CD4-positive, alpha-beta T cell treated with Interleukin-4 for 4 hours (primary cell): ENCODE measurements around the gene ZNF496.
"Not testable (repeated sequence)": the region's sequence is repeated elsewhere in the genome, so short reads cannot be mapped to it uniquely, and the experiment has no call there.

Source experiments
- DNase-seq: peaks from one replicate; pipeline ENCODE4 v3.0.0-alpha.2; 2020

ZNF496 gene

GRCh38 chr1:247331525-247332214 is at the start of gene ZNF496:
TSS of gene ZNF496 (minus strand) at chr1:247331867. CDS start at chr1:247329578, 2,289 bp downstream.
- DNase-seq, result peak; percentile 51

DNA sequence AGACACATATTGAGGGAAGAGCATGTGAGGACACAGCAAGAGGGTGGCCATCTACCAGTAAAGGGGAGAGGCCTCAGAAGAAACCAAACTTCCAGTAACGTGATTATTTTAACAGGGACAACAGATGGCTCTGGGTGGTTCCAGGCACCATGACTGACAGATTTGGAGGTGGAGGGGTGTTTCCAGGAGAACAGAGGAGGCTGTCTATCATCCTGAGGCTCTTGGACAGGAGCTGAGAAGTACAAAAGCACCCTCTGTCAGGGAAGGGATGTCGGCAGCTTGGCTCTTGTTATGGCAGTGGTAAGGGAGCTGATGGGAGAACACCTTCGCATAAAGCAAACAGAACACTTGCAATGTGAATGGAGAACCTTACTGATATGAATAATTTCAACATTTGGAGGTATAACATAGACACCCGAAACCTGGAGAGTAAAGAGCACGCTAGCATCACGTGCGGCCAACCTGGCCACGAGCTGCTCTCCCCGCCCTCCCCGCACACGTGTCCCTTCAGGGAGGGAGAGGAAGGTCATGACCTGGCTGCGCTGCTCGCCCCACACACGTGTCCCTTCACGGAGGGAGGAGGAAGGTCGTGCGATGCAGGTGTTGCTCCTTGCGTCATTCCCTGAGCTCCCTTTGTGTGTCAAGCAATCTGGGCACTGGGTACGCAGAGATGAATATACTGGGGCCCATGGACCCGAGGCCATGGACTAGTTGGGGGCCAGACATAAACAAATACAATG is 46.8 kb upstream of the ZNF496 start:
- DNase-seq, result no peak

- not testable (repeated sequence) for DNase-seq
These were observed 46.0 kb upstream of the ZNF496 start for GRCh38 chr1:247377656-247378055.

GRCh38 chr1:247376659-247377058 is 45.0 kb upstream of the ZNF496 start:
- no peak for DNase-seq

DNA sequence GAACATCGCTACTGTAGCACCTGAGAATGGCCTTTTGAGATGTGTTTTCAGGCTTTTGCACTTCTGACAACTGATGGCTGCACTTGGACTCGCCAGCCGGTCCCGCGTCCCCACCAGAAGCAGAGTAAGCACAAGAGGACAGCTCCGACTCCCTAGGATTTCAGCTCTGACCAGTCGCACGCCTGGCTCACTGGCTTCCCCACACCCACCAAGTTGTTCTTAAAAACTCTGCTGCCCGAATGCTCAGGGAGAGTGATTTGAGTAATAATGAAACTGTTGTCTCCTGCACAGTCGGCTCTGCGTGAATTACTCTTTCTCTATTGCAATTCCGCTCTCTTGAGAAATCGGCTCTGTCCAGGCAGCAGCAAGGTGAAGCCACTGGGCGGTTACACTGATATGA is 44.1 kb upstream of the ZNF496 start:
- DNase-seq, result no peak

DNA sequence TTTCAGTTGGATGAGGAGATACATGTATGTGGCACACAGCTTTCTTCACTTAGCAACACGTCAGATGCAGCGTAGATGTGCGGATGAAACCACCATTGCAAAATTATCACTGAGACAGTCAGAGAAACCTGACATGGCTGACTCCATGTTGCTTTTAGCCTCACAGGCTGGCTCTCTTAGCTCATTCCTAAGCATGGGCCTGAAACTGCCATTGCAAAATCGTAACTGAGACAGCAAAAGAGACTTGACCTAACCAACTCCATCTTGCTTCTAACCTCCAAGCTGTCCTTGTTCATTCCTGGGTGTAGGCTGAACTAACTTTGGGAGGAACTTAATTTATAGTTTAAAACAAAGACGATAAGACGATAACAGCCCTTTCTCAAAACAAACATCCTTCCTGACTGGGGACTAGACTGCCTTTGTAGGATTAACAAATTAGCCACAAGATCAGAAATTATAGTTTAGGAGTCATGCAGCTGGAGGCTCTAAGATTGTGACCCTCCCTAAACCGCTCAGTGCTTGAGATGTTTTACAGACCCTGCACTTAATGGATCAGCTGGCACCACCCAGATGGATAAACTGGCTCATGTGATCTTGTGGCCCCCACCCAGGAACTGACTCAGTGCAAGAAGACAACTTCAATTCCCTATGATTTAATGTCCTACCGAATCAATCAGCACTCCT is 43.1 kb upstream of the ZNF496 start:
- not testable (repeated sequence) for DNase-seq

GRCh38 chr1:247373721-247374141 is 42.1 kb upstream of the ZNF496 start:
- DNase-seq, result peak; percentile 47

DNA sequence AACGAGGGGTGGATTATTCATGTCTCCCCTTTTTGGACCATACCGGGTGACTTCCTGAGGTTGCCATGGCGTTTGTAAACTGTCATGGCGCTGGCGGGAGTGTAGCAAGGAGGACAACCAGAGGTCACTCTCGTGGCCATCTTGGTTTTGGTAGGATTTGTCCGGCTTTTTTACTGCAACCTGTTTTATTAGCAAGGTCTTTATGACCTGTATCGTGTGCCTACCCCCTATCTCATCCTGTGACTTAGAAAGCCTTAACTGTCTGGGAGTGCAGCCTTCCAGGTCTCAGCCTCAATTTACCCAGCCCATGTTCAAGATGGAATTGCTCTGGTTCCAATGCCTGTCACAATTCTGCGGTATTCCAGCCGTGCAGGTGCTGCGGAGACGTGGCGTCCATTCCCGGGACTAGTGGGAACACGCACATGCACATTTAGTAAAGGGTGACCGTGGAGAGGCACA is 40.2 kb upstream of the ZNF496 start:
- no peak for DNase-seq

- DNase-seq, result no peak
These were observed 39.4 kb upstream of the ZNF496 start for GRCh38 chr1:247370786-247371732.

DNA sequence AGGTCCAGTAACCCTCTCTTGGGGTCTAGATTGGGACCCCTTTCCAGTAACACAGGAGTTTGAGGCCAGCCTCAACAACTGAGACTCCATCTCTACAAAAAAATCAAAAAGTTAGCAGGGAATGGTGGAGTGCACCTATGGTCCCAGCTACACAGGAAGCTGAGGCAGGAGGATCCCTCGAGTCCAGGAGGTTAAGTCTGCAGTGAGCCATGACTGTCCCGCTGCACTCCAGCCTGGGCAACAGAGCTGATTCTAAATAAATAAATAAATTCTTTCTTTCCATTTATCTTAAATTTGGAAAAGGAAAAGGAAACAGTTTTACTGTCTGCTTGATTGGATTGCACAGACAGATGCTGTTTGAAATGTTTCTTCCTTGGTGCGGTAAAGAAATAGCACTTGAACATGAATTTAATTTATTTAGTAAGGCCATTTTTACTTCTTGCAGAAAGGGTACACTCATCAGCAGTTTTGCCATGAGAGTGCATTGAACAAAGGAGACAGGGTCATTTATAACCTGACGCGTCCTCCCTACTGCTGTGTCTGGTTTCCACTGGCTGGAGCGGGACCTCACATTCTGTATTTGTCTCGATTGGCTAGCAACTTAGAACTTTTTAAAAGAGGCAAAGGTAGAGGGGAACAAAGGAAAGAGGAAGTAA is 37.0 kb upstream of the ZNF496 start:
- DNase-seq, result no peak

DNA sequence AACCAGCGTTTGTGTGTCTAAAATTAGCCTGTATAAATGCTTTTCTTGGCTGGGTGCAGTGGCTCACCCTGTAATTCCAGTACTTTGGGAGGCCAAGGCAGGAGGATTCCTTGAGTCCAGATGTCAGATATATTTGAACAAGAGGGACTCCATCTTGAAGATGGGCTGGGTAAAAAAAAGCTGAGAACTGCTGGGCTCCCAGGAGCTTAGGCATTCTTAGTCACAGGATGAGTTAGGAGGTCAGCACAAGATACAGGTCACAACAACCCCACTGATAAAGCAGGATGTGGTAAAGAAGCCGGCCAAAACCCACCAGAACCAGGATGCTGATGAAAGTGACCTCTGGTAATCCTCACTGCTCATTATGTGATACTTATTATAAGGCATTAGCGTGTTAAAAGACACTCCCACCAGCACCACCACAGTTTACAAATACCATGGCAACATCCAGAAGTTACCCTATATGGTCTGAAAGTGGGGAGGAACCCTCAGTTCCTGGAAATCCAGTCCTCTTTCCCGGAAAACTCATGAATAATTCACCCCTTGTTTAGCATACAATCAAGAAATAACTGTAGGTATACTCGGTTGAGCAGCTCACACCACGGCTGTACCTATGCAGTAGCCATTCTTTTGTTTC is 36.2 kb upstream of the ZNF496 start:
- DNase-seq, result no peak

- DNase-seq, result no peak
These were observed 35.4 kb upstream of the ZNF496 start for GRCh38 chr1:247366926-247367645.

- not testable (repeated sequence) for DNase-seq
These were observed 34.7 kb upstream of the ZNF496 start for GRCh38 chr1:247366345-247366744.

- DNase-seq, result no peak
These were observed 33.4 kb upstream of the ZNF496 start for GRCh38 chr1:247365023-247365422.

DNA sequence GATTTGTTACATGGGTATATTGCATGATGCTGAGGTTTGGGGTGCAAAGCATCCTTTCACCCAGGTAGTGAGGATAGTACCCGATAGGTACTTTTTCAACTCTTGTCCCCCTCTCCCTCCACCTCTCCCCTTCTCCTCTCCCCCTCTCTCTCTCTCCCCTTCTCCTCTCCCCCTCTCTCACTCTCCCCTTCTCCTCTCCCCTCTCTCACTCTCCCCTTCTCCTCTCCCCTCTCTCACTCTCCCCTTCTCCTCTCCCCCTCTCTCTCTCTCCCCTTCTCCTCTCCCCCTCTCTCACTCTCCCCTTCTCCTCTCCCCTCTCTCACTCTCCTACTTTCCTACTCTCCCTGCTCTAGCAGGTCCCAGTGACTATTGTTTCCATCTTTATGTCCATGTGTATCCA is 31.3 kb upstream of the ZNF496 start:
- not testable (repeated sequence) for DNase-seq

DNA sequence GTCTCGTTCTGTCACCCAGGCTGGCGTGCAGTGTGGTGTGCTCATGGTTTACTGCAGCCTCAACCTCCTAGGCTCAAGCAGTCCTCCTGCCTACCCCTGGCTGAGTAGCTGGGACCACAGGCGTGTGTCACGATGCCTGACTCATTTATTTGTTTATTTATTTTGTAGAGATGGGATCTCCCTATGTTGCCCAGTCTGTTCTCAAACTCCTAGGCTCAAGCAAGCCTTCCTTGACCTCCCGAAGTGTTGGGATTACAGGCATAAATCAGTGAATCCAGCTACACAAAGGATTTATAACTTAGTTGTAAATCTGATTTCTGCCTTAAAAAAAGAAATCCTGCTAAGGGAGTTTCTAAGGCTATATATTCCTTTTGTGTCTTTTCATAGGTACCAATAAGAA is 30.5 kb upstream of the ZNF496 start:
- no peak for DNase-seq

- DNase-seq, result no peak
These were observed 29.5 kb upstream of the ZNF496 start for GRCh38 chr1:247360991-247361731.

GRCh38 chr1:247360116-247360898 is 28.6 kb upstream of the ZNF496 start:
- DNase-seq, result no peak

GRCh38 chr1:247359559-247359958 is 27.9 kb upstream of the ZNF496 start:
- no peak for DNase-seq
